Stimulated activated effector memory CD8-positive, alpha-beta T cell treated with anti-CD3 and anti-CD28 coated beads, Interleukin-12 subunit alpha, Interleukin-12 subunit beta, amount 100 ng/mL, for 72 hours (primary cell): ENCODE data around the gene PVR.
"Not testable (repeated sequence)": the region's sequence is repeated elsewhere in the genome, so short reads cannot be mapped to it uniquely, and the experiment has no call there.

Experiments used
- ATAC-seq: fragments of 150-1000 bp; cut with Tn5 transposase; 2 replicates; pipeline ENCODE4 v1.10.0; 2021
- DNase-seq, 2 donors: peaks; one replicate each; pipeline ENCODE4 v3.0.0; 2021 to 2022; ENCODE audit warnings: low spot score in 2 of 2
- H3K27ac Mint-ChIP-seq: one replicate; pipeline ENCODE4 v1.8.0; 2022; ENCODE audit warnings: mild to moderate bottlenecking, mixed read lengths
- H3K36me3 Mint-ChIP-seq: one replicate; pipeline ENCODE4 v1.8.0; 2022; ENCODE audit warnings: mild to moderate bottlenecking, mixed read lengths
- H3K4me1 Mint-ChIP-seq: one replicate; pipeline ENCODE4 v1.8.0; 2022; ENCODE audit warnings: mixed read lengths
- H3K4me3 Mint-ChIP-seq: one replicate; pipeline ENCODE4 v1.8.0; 2022; ENCODE audit warnings: mild to moderate bottlenecking, mixed read lengths
- H3K9me3 Mint-ChIP-seq: one replicate; pipeline ENCODE4 v1.8.0; 2022; ENCODE audit warnings: mixed read lengths

The PVR gene

DNA sequence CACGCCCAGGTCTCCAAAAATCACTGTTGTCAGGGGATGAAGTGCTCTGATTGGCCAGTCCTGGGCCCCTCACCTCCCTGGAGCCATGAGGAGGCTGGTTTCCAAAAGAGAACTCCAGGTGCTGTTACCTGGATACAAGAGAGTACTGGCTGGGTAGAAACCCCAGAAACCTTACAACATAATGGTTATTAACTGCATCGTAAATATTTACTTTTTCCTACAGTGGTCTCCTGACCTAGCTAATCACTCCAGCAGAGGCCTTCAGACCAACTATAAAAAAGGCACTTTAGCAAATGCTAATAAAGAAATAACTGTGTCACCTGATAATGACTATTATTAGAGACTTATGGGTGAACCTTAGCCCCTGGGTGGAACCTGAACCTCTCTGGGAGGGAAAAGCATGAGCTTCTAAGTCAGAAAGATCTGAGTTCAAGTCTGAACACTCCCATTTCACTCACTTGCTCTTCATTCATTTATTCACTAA, 31.9 kb upstream of the PVR start:
- ATAC-seq = no peak

GRCh38 chr19:44613295-44614178, 30.2 kb upstream of the PVR start, which contains the start of gene IGSF23:
Gene IGSF23, plus strand, starts transcription at chr19:44613563. Its CDS starts 83 bp downstream, at chr19:44613646.
- Mint-ChIP-seq H3K9me3 (no peaks in the 10 kb centered on the region), H3K27ac (no peak within 1 kb of the TSS), H3K4me1 (no peaks in the 10 kb centered on the region), H3K4me3 (no peak within 1 kb of the TSS), H3K36me3 (no peaks in the 10 kb centered on the region)
- no peak for DNase-seq
- no peak for ATAC-seq

More for the DNA sequence above, 31.9 kb upstream of the PVR start:
- DNase-seq = no peak
- Mint-ChIP-seq H3K36me3 (no peaks in the 10 kb centered on the region), H3K27ac (no peak overlapping the region), H3K4me1 (no peaks in the 10 kb centered on the region), H3K4me3 (no peak overlapping the region), H3K9me3 (peaks cover 6% of the 10 kb centered on the region)

DNA sequence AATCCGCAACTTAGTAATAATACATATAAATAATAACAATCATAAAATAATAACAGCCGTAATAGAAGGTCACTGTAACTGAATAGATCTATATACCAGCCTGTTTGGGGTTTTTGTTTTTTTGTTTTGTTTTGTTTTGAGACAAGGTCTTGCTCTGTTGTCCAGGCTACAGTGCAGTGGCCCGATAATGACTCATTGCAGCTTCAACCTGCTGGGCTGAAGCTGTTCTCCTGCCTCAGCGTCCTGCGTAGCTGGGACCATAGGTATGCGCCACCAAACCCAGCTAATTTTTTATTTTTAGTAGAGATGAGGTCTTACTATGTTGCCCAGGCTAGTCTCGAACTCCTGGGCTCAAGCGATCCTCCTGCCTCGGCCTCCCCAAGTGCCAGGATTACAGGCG, 29.4 kb upstream of the PVR start:
- no peaks in the 10 kb centered on the region for H3K36me3 Mint-ChIP-seq

GRCh38 chr19:44615863-44616247, 27.9 kb upstream of the PVR start:
- DNase-seq (no peak), ATAC-seq (no peak)
- Mint-ChIP-seq H3K4me3 (no peak overlapping the region), H3K9me3 (no peaks in the 10 kb centered on the region), H3K36me3 (no peaks in the 10 kb centered on the region), H3K27ac (no peak overlapping the region), H3K4me1 (no peaks in the 10 kb centered on the region)

More for the DNA sequence above, 29.4 kb upstream of the PVR start:
- H3K4me1 Mint-ChIP-seq = no peaks in the 10 kb centered on the region
- no peak overlapping the region for H3K4me3 Mint-ChIP-seq
- ATAC-seq (no peak), DNase-seq (no peak)
- H3K9me3 Mint-ChIP-seq = no peaks in the 10 kb centered on the region
- no peak overlapping the region for H3K27ac Mint-ChIP-seq

GRCh38 chr19:44617110-44617880, 26.4 kb upstream of the PVR start:
- no peaks in the 10 kb centered on the region for H3K9me3 Mint-ChIP-seq
- ATAC-seq = no peak
- H3K27ac Mint-ChIP-seq = no peak overlapping the region
- H3K4me3 Mint-ChIP-seq = no peak overlapping the region
- no peak for DNase-seq
- no peaks in the 10 kb centered on the region for H3K36me3 Mint-ChIP-seq
- no peaks in the 10 kb centered on the region for H3K4me1 Mint-ChIP-seq

- Mint-ChIP-seq H3K36me3 (no peaks in the 10 kb centered on the region), H3K9me3 (no peaks in the 10 kb centered on the region), H3K4me3 (no peak overlapping the region), H3K27ac (no peak overlapping the region), H3K4me1 (no peaks in the 10 kb centered on the region)
- ATAC-seq = no peak
- no peak for DNase-seq
Observed at GRCh38 chr19:44618640-44619357, 24.9 kb upstream of the PVR start.

DNA sequence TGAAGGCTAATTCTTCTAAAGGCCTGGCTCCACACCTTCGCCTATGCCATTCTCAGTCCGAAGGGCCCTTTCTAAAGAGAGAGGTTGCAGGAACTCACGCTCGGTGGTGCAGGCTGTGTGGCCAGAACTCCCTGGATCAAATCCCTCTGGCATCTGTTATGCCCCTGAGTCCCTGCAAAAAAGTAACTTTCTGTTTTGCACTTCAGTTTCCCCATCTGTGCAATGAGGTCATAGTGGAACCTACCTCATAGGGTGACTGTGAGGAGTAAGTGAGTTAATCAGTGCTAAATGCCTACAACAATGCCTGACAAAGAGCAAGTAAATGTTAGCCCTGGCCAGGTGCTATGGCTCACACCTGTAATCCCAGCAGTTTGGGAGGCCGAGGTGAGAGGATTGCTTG, 23.0 kb upstream of the PVR start:
- Mint-ChIP-seq H3K4me3 (no peak overlapping the region), H3K9me3 (no peaks in the 10 kb centered on the region), H3K27ac (no peak overlapping the region), H3K4me1 (no peaks in the 10 kb centered on the region), H3K36me3 (no peaks in the 10 kb centered on the region)
- DNase-seq (no peak), ATAC-seq (no peak)

DNA sequence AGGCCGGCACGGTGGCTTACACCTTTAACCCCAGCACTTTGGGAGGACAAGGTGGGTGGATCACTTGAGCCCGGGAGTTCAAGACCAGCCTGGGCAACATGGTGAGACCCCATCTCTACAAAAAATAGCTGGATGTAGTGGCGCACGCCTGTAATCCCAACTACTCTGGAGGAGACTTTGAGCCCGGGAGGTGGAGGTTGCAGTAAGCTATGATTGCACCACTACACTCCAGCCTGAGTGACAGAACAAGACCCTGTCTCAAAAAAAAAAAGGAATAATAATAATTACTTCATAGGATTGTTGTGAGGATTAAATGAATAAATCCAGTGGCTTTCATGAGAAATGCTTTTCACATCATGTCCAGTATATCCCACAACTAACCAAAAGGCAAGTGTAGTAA, 22.3 kb upstream of the PVR start:
- H3K4me1 Mint-ChIP-seq = no peaks in the 10 kb centered on the region
- no peak overlapping the region for H3K27ac Mint-ChIP-seq

GRCh38 chr19:44623080-44623479, 20.6 kb upstream of the PVR start:
- DNase-seq (no peak), ATAC-seq (no peak)
- Mint-ChIP-seq H3K9me3 (no peaks in the 10 kb centered on the region), H3K36me3 (no peaks in the 10 kb centered on the region), H3K4me1 (no peaks in the 10 kb centered on the region), H3K27ac (no peak overlapping the region), H3K4me3 (no peak overlapping the region)

More for the DNA sequence above, 22.3 kb upstream of the PVR start:
- ATAC-seq (no peak), DNase-seq (no peak)
- no peaks in the 10 kb centered on the region for H3K36me3 Mint-ChIP-seq
- H3K9me3 Mint-ChIP-seq = no peaks in the 10 kb centered on the region
- no peak overlapping the region for H3K4me3 Mint-ChIP-seq

DNA sequence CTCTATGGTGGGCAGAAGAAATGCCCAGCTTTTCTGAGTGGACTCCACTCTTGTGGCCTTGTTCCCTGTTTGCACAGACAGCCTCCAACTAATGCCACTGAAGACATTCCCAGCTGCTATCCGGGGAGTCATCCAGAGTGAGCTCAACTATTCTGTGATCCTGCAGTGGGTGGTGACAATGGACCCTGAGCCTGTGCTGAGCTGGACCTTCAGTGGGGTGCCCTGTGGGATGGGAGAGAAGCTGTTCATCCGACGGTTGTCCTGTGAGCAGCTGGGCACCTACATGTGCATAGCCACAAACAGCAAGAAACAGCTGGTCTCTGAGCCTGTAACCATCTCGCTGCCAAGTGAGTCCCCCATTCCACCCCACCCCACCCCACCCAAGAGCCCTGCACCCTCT, 20.1 kb upstream of the PVR start:
- Mint-ChIP-seq H3K27ac (no peak overlapping the region), H3K36me3 (no peaks in the 10 kb centered on the region), H3K4me1 (no peaks in the 10 kb centered on the region), H3K9me3 (no peaks in the 10 kb centered on the region), H3K4me3 (no peak overlapping the region)
- ATAC-seq (no peak), DNase-seq (no peak)

DNA sequence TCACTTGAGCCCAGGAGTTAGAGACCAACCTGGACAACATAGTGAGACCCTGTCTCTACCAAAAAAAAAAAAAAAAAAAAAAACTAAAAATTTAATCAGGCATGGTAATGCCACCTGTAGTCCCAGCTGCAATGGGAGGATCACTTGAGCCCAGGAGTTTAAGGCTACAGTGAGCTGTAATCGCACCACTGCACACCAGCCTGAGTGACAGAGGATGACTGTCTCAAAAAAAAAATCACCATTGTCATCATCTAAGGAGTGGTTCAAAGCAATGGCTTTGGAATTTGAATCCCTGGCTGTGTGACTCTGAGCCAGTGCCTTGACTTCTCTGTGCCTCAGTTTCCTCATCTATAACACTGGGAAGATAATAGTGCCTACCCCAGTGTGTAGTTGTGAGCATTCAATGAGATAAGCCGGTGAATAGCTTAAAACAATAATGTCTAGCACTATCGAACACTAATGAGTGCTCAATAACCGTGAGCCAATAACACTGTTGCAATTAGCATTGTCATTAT, 18.8 kb upstream of the PVR start:
- H3K27ac Mint-ChIP-seq = no peak overlapping the region

DNA sequence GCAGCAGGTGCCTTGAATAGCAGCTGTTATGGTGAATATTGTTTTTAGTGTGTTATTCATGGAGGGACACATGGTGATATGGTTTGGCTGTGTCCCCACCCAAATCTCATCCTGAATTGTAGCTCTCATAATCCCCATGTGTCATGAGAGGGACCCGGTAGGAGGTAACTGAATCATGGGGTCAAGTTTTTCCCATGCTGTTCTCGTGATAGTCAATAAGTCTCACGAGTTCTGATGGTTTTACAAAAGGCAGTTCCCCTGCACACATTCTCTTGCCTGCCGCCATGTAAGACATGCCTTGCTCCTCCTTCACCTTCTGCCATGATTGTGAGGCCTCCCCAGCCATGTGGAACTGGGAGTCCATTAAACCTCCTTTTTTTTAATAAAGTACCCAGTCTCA, 18.1 kb upstream of the PVR start:
- not testable (repeated sequence) for ATAC-seq, H3K27ac Mint-ChIP-seq, DNase-seq, H3K9me3 Mint-ChIP-seq, H3K4me1 Mint-ChIP-seq, H3K36me3 Mint-ChIP-seq, H3K4me3 Mint-ChIP-seq

More for the DNA sequence above, 18.8 kb upstream of the PVR start:
- ATAC-seq = no peak
- Mint-ChIP-seq H3K4me3 (no peak overlapping the region), H3K9me3 (no peaks in the 10 kb centered on the region), H3K4me1 (no peaks in the 10 kb centered on the region), H3K36me3 (no peaks in the 10 kb centered on the region)
- no peak for DNase-seq

DNA sequence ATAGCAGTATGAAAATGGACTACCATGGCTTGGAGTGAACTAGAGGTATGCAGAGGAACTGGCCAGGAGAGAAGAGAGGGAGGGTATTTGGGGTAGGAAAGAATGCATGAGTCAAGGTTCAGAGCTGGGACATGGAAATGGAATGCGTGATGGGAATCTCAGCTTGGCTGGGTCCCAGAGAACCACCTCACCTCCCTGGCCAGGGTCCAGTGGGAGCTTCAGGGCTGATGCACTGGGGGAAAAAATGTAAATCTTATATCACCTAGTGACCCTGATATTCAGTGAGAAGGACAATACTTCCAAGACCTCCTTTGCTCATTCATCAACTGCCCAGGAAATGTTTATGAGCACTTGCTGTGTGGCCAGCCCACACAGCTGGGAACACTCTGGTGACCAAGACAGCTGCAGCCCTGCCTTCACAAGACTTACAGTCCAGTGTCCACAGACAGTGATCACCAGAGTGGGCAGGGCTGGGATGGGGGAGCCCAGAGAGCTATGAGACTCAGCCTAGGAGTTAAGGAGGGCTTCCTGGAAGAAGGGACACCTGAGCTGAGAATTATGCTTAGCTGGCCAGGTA, 17.6 kb upstream of the PVR start:
- H3K4me1 Mint-ChIP-seq = no peaks in the 10 kb centered on the region
- ATAC-seq (no peak), DNase-seq (no peak)
- H3K27ac Mint-ChIP-seq = no peak overlapping the region
- no peaks in the 10 kb centered on the region for H3K9me3 Mint-ChIP-seq
- no peak overlapping the region for H3K4me3 Mint-ChIP-seq
- no peaks in the 10 kb centered on the region for H3K36me3 Mint-ChIP-seq

DNA sequence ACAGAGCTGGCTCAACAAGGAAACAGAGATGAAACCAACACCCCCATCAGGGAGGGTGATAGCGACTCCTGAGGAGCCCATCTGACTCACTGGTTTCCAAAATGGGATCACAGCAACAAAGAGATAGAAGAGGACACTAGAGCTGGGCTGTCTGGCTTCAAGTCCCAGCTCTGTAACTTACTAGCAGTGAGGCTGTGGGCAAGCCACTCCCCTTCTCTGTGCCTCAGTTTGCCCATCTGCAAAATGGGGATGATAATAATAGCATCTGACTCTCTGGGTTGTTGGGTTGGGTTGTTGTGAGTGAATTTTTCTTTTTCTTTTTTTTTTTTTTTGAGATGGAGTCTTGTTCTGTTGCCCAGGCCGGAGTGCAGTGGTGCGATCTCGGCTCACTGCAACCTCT, 16.1 kb upstream of the PVR start:
- ATAC-seq (no peak), DNase-seq (no peak)
- peaks cover 3% of the 10 kb centered on the region for H3K9me3 Mint-ChIP-seq
- no peaks in the 10 kb centered on the region for H3K36me3 Mint-ChIP-seq
- H3K4me3 Mint-ChIP-seq = no peak overlapping the region
- H3K4me1 Mint-ChIP-seq = no peaks in the 10 kb centered on the region
- no peak overlapping the region for H3K27ac Mint-ChIP-seq

DNA sequence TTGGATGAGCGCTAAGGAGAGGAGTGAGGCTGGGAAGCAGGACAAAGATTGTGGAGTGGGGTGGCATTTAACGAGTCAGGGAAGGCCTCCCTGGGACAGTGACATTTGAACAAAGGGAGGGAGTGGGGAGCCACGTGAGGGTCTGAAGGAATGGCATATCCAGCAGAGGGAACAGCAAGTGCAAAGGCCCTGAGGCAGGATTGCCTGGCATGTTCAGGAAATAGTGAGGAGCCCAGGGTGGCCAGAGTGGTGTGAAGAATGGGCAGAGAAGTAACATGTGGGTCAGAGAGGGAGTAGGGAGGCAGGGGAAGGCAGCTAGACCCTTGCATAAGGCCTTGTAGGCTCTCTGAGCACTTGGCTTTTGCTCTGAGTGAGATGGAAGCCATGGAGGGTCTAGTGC, 14.9 kb upstream of the PVR start:
- Mint-ChIP-seq H3K27ac (no peak overlapping the region), H3K9me3 (peaks cover 3% of the 10 kb centered on the region), H3K4me1 (no peaks in the 10 kb centered on the region), H3K36me3 (no peaks in the 10 kb centered on the region), H3K4me3 (no peak overlapping the region)
- DNase-seq (no peak), ATAC-seq (no peak)
